HG02798 (cell line): ENCODE data around the gene QPCT.

ENCODE experiments used
- ATAC-seq: cut with Tn5 transposase; IDR thresholded peaks from one replicate; pipeline ENCODE4 v1.9.1; 2021; ENCODE audit warnings: mild to moderate bottlenecking; ENCODE audit not compliant: unreplicated experiment, poor library complexity

The QPCT gene

DNA sequence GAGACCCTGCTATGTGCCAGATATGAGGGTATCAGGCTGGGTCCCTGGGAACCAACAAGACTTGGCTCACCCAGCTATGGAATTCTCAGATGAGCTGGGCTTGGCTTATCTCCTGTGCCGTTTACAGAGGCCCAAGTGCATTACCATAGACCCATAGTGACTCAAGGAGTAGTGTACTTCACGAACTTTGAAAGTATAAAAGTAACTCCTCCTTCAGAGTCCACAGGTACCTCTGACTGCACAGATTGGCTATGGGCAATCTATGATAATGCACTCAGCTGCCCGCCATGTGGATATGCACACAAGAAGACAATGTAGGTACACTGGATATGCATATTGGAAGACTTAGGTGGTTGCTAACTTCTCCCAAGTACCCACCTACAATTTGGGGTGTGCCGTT, 78.4 kb downstream of the QPCT start:
- ATAC-seq: no peak
